MCF 10A (cell line): ENCODE results near the gene VPS37C. TPM values are rescaled to one million over a fixed set of nuclear protein-coding genes. Genes with fewer than 3 reads are reported as not detected.

ENCODE experiments used
- BruUV-seq: library from RNA; stranded (reverse); fragments of 400-500 nt; replicated peaks from 2 replicates; lab custom pipeline; 2021; lab: Mats Ljungman, UMichigan
- CTCF ChIA-PET: fragments of 300-600 bp; sonication (Branson Sonifier 250); formaldehyde crosslinking; extraction: SDS; loops from one replicate; lab custom pipeline; 2021; ENCODE audit warnings: antibody characterized with exemption, inconsistent platforms; lab: Yijun Ruan, JAX
- POLR2A ChIA-PET: fragments of 300-600, 350-650 bp; sonication (Branson Sonifier 250); formaldehyde crosslinking; extraction: SDS; loops from one replicate; lab custom pipeline; 2020; ENCODE audit warnings: antibody characterized with exemption, inconsistent platforms; lab: Yijun Ruan, JAX
- DNase-seq: peaks from one replicate; pipeline ENCODE4 v3.0.0-alpha.2; 2018; ENCODE audit not compliant: unreplicated experiment
- H3K27ac Mint-ChIP-seq: one replicate; pipeline ENCODE4 v1.8.0; 2022; ENCODE audit warnings: mild to moderate bottlenecking, low read depth, mixed read lengths; ENCODE audit not compliant: unreplicated experiment
- H3K27me3 Mint-ChIP-seq: one replicate; pipeline ENCODE4 v1.8.0; 2022; ENCODE audit warnings: mixed read lengths; ENCODE audit not compliant: insufficient read depth, unreplicated experiment
- H3K36me3 Mint-ChIP-seq: one replicate; pipeline ENCODE4 v1.8.0; 2022; ENCODE audit warnings: mild to moderate bottlenecking, moderate library complexity, mixed read lengths; ENCODE audit not compliant: insufficient read depth, unreplicated experiment
- H3K4me1 Mint-ChIP-seq: one replicate; pipeline ENCODE4 v1.8.0; 2022; ENCODE audit warnings: mixed read lengths; ENCODE audit not compliant: insufficient read depth, unreplicated experiment
- H3K4me3 Mint-ChIP-seq: one replicate; pipeline ENCODE4 v1.8.0; 2022; ENCODE audit warnings: mild to moderate bottlenecking, moderate library complexity, mixed read lengths; ENCODE audit not compliant: unreplicated experiment
- H3K9me3 Mint-ChIP-seq: one replicate; pipeline ENCODE4 v1.8.0; 2022; ENCODE audit warnings: mixed read lengths; ENCODE audit not compliant: unreplicated experiment
- intact Hi-C: fragments of 100-400 bp; cut with micrococcal nuclease; formaldehyde crosslinking; loops from 2 replicates; pipeline ENCODE4 v1.14.1; 2022
- total RNA-seq: library from RNA; stranded (reverse); gene quantifications from 2 replicates; pipeline ENCODE4 v1.2.3, GENCODE V29; 2022
- TF ChIP-seq, protein P1 (sequence below): fragments of 200-600 bp; IDR thresholded peaks from one replicate; pipeline ENCODE4 v1.8.0; 2022; ENCODE audit warnings: antibody characterized with exemption, mild to moderate bottlenecking; ENCODE audit not compliant: unreplicated experiment

VPS37C gene
- total RNA-seq, 1 experiment from 2014 or later: 23.3 TPM

DNA sequence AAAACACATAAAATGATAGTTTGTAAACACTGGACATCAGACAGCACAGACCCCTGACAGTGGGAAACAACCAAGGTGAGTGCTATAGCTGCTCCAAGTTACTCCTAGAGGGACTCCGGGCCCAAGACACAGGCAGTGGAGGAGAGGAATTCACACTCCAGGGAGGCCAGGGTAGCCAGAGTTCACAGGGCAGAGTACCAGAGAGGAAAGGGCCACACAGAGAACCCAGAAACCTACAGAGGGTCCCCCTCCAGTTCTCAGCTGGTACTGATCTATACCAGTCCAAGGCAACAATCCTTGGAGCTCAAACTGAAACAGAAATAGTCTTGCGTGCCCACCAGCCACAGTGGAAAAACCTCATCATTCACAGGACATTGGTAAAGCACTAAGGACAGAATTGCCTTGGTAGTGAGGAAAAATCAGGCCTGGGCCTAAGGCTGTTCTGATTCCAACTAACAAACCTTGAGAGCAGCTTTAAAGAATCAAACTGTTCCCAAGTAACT is 7.6 kb downstream of the VPS37C start:
- CTCF ChIA-PET: interaction anchor here (0.7 to 2.0 kb wide), 9 partner anchors 14 to 1108 kb away, joined by 3 to 10 read pairs (median 5); no protein-coding TSS in a partner anchor
- no peak for DNase-seq
- peak overlapping the region; percentile 87 for H3K27ac Mint-ChIP-seq
- BruUV-seq: no TSS peak
- POLR2A ChIA-PET: no interaction called here
- peak overlapping the region; percentile 26 for H3K4me3 Mint-ChIP-seq
- H3K4me1 Mint-ChIP-seq: peaks cover 39% of the 10 kb centered on the region
- intact Hi-C loops: no loop called here
- TF ChIP-seq, protein P1, sequence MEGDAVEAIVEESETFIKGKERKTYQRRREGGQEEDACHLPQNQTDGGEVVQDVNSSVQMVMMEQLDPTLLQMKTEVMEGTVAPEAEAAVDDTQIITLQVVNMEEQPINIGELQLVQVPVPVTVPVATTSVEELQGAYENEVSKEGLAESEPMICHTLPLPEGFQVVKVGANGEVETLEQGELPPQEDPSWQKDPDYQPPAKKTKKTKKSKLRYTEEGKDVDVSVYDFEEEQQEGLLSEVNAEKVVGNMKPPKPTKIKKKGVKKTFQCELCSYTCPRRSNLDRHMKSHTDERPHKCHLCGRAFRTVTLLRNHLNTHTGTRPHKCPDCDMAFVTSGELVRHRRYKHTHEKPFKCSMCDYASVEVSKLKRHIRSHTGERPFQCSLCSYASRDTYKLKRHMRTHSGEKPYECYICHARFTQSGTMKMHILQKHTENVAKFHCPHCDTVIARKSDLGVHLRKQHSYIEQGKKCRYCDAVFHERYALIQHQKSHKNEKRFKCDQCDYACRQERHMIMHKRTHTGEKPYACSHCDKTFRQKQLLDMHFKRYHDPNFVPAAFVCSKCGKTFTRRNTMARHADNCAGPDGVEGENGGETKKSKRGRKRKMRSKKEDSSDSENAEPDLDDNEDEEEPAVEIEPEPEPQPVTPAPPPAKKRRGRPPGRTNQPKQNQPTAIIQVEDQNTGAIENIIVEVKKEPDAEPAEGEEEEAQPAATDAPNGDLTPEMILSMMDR: no peak
- H3K9me3 Mint-ChIP-seq: peaks cover 30% of the 10 kb centered on the region
- no peaks in the 10 kb centered on the region for H3K27me3 Mint-ChIP-seq
- H3K36me3 Mint-ChIP-seq: peaks cover 18% of the 10 kb centered on the region

DNA sequence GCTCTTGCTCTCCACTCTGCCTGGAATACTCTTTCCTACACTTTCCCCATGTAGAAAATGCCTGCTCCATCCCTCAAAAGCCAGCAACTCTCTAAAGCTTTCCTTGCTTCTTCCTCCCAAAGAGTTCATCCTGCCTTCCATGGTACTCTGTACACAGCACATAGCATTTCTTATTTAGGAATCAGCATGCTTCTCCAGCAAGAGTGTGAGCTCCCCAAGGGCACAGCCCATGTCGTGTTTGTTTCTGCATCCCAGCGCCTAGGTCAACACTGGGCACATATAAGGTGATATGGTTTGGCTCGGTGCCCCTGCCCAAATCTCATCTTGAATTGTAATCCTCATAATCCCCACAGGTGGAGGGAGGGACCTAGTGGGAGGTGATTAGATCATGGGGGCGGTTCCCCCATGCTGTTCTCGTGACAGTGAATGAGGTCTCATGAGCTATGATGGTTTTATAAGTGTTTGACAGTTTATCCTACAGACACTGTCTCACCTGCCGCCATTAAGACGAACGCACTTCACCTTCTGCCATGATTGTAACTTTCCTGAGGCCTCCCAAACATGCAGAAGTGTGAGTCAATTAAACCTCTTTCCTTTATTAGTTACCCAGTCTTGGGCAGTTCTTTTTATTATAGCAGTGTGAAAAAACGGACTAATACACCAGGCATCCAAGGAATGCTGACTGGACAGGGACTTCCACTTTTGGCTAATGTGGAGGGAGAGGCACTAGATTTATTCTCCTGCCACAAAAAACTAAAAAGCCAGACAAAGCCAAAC is 8.2 kb downstream of the VPS37C start:
- TF ChIP-seq, protein P1: no peak
- Mint-ChIP-seq H3K27ac (peak overlapping the region; percentile 87), H3K36me3 (peaks cover 22% of the 10 kb centered on the region), H3K4me3 (peak overlapping the region; percentile 26), H3K27me3 (no peaks in the 10 kb centered on the region), H3K9me3 (peaks cover 30% of the 10 kb centered on the region), H3K4me1 (peaks cover 32% of the 10 kb centered on the region)
- peak; percentile 47 for DNase-seq
- no TSS peak for BruUV-seq
- intact Hi-C loops: no loop called here
- ChIA-PET POLR2A (interaction anchor here (0.6 to 2.0 kb wide), 2 partner anchors 8 to 260 kb away, joined by 3 to 6 read pairs; partner anchors contain the start of gene VPS37C), CTCF (interaction anchor here (0.8 to 2.0 kb wide), 9 partner anchors 9 to 322 kb away, joined by 3 to 10 read pairs (median 5); no protein-coding TSS in a partner anchor)

DNA sequence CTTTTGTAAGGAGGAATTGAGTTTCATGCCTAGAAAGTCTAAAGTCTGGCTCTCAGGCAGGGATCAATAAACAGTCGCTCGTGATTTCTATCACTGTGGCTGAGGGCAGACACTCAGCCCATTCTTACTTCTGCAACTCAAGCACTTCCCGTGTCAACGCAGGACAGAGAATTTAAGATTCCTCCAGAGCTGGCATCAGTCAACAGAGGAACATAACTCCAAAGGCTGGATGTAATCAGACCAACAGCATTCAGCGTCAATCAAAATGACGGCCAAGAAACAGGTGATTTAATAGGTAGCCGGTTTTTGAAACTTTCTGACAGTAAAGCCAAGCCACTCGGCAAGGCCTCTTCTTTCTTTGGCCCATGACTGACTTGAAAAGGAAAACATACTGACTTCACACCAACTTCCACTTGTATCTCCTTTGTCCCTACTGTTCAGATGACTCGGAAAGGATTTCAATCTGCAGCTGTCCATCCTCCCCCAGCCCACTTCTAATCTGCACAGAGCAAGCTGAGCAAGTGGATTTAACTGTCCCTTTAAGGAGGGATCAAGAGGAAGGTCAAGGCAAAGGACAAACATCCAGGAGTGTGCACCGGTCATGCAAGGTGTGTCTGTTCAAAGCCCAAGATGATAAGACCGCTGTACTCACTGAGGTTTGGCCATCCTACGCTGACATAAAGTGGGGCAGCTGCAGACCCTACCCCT is 9.5 kb downstream of the VPS37C start:
- POLR2A ChIA-PET: interaction anchor here (0.6 to 2.0 kb wide), 2 partner anchors 9 to 1636 kb away, joined by 3 to 6 read pairs; partner anchors contain the start of gene VPS37C
- CTCF ChIA-PET: interaction anchor here (0.6 to 1.8 kb wide), 6 partner anchors 8 to 236 kb away, joined by 3 to 6 read pairs (median 4); no protein-coding TSS in a partner anchor

More for the DNA sequence above, 9.5 kb downstream of the VPS37C start:
- DNase-seq: no peak
- TF ChIP-seq, protein P1: no peak
- Mint-ChIP-seq H3K36me3 (peaks cover 26% of the 10 kb centered on the region), H3K4me1 (peaks cover 30% of the 10 kb centered on the region), H3K4me3 (no peak overlapping the region), H3K27ac (no peak overlapping the region), H3K9me3 (peaks cover 25% of the 10 kb centered on the region), H3K27me3 (no peaks in the 10 kb centered on the region)
- BruUV-seq: no TSS peak
- intact Hi-C loops: no loop called here
